GM19240 (cell line): Measurements from ENCODE around the gene GNAI2.
"Not testable (repeated sequence)": the region's sequence is repeated elsewhere in the genome, so short reads cannot be mapped to it uniquely, and the experiment has no call there.

ENCODE experiments used
- DNase-seq: peaks from one replicate; pipeline ENCODE4 v3.0.0; 2011; ENCODE audit warnings: low spot score; ENCODE audit not compliant: insufficient read length

Gene GNAI2

DNA sequence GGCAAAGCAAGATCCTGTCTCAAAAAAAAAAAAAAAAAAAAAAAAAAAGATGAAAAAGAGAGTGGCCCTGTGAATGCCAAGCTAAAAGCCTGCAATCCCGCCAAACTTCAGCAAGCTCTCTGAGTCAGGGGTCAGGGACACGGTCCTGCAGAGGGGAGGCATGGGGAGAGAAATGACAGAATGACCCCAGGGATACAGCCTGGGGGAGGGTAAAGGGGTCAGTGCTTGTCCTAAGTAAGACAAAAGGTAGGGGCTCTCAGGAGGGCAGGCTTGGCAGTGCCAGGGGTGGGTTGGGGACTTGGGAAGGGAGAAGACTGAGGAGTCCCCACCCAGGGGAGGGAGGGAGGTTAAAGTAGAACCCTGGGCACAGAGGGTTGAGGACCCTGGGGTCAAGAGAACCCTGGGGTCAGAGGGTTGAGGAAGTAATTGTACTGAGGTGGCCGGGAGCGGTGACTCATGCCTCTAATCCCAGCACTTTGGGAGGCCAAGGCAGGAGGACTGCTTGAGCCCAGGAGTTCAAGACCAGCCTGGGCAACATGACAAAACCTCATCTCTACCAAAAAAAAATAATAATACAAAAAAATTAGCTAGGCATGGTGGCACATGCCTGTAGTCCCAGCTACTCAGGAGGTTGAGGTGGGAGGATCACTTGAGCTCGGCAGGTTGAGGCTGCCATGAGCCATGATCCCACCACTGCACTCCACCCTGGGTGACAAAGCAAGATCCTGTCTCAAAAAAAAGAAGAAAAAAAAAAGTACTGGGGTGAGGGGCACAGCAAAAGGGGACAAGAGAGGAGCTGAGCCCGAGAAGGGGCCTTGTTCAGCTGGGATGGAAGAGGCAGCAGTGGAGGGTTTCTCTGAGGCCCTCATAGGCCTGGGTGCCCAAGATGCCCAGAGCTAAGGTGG, 27.7 kb downstream of the GNAI2 start:
- no peak for DNase-seq

DNA sequence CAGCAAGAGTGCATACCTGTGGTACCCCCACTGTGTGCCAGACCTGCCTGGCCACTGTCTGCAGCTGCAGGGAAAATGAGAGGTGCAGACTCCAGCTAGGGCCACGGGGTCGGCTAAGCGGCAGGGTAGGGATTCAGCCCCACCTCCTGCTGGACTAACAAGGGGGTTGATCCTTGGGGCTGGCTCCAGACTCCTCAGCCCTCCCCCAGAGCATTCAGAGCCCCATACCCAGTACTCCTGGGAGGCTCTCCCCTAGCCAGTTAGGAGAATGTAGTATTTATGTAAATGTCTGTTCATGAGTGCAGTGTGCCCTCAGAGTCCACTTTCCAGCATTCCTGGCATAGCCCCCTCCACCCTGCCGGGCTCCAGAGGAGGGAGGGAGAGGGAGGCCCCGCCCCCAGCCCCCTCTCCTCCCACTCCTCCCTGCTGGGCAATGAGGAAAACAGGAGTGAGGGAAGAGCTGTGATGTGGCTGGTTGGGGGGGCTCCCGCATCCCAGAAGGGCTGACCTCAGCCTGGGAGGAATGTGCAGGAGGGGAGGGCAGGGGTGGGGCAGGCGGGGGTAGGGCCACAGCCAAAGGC, 28.5 kb downstream of the GNAI2 start:
- DNase-seq, result no peak

DNA sequence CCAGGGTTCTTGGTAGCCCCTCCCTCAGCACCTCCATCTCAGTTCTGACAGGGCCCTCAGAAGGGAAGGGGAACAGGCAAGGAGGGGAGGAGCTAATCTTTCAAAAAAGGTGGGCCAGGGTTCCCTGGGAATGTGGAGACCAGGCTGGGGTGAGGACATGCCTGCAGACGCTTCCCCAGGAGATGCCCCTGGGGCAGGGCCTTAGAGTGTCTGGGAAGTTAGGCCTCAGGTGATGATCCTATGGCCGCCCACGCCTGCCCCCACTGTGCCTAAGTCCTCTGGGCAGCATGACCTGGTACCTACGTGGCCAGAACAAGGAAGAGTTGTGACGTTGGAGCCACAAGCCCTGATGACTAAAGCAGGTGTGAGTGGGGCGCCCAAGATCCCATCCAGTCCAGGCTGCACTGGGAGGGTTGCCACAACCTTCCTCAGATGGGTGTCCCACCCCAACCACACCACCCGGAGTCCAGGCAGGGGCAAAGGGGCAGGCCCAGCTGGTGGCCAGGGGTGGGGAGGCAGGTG, 29.0 kb downstream of the GNAI2 start:
- no peak for DNase-seq

DNA sequence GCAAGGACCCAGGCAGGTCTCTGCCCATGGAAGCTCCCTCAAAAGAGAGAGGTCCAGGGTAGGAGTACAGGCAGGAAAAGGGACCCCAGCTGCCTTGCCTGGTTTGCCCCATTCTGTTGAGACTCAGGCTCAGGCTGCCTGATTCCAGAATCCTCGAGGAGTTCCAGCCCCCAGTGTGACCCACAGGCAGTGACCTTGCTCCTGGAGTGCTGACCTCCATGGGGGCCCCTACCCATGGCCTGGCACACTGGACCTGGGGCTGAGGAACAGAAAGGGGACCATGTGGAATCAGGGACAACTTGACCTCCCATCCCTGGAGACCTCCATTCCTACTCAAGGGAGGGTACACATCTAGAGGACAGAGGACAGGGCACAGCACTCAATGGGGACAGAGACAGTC, 29.6 kb downstream of the GNAI2 start:
- DNase-seq, result no peak

DNA sequence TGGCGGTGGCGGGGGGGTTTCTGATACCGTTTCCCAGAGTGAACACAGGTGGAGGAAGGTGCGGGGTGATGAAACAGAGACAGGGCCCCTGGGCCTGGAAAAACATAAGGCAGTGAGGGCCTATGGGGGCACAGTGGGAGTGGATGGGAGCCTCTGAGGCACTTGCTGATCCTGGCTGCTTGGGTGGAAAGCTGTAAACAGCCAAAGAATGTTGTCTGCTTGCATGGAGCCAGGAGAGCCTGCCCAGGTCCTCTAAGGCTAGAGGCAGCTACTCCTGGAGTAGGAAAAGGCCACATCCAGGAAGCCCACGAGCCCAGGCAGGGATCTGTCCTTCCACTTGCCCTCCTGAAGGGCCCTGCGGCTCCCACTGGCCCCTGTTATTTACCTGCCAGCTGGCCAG, 30.0 kb downstream of the GNAI2 start:
- no peak for DNase-seq

DNA sequence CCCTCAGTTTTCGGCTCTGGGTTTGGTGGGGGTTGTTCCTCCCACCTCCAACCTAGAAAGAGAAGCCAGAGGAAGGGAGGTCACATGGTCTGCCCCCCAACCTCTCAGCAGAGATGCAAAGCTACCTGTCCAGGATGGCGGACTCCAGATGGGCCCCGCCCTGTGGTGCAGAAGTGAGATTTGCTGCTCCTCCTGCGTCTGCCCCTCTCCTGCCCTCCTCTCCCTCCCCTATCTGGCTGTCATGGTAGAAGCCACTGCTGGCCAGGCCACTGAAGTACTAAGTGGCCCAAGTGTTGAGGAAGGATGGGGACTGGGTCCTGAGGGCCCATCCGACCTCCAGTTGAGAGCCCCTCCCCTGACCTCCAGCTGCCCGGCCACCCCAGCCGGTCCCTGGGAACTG, 30.8 kb downstream of the GNAI2 start:
- no peak for DNase-seq

DNA sequence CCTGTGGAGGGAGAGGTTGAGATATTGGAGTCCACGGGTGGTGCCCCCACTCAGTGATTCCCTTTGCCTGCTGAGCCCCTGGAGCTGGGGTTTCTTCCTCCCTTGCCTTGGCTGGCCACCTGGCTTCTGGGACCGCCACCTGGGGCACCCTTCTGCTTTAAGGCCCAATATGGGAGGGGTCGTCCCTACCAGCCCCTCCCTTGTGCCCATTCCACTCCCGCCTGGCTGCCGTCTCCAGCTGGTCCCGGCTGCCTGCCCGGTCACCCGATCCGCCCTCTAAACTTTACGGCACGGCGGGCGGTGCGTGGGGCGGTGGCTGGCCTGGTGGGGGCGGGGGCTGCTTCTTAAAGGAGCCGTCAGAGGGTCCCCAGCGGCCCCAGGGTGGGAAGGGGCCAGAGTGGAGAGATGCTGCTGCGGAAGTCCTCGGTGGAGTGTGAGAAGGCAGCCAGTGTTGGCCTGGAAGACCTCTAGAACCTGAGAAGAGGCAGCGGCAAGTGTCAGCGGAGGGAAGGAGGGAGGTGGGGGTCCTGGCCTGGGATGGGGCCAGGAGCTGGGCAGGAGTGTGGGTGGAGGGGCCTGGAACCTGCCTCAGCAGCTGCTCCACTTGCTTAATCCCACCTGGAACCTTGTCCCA, 31.4 kb downstream of the GNAI2 start:
- no peak for DNase-seq

DNA sequence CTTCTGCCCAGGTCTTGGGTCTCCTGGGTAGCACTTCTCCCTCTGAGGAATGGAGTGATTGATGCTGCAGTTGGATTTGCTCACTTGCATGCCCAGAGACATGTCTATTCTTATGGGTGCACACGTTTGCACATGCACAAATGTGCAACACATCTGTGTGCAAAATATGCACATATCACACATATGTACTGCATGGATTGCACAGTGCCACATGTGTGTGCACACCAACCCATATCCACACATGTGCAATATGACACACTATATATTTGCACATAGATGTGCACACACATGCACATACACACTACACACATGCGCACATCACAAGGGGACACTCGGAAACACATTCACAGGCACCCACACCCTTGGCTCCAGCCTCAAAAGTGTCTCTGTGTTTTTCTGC, 32.3 kb downstream of the GNAI2 start:
- no peak for DNase-seq

DNA sequence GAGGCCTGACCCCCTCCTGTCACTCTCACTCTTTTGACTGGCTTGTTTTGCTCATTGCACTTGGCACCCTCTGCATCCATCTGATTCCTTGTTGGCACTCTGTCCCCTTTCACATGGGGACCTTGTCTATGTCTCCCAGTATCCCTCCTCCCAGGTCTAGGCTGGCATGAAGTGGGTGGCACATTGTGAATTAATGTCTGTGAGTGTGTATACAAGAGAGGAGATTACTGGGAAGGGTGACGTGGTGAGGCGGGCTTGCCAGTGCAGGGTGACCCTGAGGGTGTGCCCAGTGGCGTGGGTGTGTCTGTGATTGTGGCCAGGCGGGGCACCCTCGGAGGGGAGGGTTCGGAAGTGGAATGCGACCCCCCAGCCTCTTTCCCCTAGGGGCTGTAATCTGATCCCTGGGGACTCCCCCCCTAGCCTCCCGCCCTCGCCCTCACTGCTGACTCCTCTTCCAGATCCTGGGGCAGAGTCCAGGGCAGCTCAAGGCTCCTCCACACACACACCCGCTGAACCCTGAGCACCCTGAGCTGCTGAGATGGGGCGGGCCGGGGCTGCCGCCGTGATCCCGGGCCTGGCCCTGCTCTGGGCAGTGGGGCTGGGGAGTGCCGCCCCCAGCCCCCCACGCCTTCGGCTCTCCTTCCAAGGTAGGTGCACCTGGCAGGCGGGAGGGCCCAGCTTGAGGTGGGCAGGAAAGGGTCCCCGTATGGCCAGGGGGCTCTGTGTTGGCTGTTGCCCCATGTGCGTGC, 32.9 kb downstream of the GNAI2 start, which contains the start of gene SEMA3B:
SEMA3B (plus strand) TSS at position 445 of the 749 bp plus-strand sequence; CDS start at position 539, 94 bp downstream.
- no peak for DNase-seq

DNA sequence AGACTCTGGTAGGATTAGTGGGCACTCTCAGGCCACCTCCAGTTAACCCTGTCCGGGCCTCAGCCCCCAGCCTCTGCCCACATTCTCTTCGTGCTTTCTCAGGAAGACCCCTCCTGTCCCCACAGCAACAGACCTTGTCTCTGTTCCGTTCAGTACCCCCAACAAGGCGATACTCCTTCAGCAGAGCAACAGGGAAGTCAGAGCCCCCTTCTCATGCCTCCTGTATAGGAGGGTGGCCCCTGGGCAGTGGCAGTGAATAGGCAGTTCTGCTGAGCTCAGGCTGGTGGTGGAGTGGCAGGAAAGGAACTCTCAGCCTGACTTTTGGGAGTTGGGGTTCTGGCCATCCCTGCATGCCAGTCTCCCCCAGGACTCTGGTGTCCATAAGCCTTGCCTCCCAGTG, 33.5 kb downstream of the GNAI2 start:
- no peak for DNase-seq

DNA sequence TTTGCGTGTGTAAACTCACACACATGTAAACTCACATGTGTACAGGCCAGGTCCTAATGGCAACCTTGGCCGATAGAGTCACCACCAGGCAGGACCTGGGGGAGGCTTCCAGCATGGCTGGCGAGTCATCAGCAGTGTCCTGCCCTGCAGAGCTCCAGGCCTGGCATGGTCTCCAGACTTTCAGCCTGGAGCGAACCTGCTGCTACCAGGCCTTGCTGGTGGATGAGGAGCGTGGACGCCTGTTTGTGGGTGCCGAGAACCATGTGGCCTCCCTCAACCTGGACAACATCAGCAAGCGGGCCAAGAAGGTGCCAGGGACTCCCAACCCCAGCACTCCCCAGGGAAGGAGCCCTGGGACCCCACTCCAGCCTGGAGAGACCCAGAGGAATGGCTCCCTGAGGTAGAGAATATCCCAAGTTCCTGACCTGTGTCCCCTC, 34.0 kb downstream of the GNAI2 start:
- no peak for DNase-seq

DNA sequence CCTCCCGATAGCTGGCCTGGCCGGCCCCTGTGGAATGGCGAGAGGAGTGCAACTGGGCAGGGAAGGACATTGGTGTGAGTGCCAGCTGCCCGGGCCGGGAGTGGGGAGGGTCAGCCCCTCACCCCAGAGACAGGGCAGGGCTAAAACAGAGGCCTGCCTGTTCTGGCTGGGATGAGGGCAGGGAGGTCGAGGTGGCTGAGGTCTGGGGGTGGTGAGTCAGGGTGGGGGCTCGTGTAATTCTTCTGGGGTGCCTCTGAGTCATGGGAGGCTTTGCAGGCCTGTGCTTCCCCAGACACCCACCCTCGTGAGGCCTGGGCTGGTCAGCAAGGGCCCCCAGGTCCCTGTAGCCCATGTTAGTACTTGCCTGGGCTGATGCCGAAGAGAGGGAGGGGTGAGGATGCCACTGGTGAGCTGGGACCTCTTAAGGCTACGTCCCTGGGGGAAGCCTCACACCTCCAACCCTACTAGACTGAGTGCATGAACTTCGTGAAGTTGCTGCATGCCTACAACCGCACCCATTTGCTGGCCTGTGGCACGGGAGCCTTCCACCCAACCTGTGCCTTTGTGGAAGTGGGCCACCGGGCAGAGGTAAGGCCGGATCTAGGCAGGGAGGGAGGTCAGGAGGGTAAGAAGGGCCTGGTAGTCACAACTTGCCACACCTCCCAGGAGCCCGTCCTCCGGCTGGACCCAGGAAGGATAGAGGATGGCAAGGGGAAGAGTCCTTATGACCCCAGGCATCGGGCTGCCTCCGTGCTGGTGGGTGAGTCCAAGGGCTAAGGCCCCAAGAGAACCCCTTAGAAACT, 34.6 kb downstream of the GNAI2 start:
- DNase-seq, result no peak

DNA sequence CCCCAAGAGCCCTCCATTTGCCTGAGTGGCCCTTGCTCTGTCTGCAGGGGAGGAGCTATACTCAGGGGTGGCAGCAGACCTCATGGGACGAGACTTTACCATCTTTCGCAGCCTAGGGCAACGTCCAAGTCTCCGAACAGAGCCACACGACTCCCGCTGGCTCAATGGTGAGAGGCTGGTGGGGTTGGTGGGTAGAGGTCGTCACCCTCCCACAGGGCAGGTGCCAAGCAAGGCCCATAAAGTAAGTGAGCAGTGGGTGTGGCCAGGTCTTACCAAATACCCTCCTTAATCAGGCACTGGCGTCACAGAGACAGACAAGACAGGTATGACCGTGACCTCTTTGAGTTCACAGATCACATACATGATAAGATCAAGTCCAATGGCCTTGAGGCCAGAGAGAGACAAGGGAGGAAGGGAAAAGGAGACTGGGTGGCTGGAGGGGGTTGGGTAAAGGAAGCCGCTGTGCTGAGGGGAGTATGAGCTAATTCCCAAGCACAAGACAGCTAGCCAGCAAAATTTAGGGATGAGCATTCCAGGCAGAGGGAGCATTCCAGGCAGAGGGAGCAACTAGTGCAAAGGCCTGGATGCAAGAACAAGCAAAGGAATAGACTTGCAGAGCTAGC, 35.4 kb downstream of the GNAI2 start:
- no peak for DNase-seq

DNA sequence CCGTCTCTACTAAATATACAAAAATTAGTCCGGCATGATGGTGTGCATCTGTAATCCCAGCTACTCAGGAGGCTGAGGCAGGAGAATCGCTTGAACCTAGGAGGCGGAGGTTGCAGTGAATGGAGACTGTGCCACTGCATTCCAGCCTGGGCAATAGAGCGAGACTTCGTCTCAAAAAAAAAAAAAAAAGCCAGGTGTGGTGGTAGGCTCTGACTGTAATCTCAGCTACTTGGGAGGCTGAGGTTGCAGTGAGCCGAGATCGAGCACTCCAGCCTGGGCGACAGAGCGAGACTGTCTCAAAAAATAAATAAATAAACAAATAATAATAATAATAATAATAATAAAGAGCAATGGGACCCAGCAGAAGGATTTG, 36.5 kb downstream of the GNAI2 start:
- DNase-seq, result not testable (repeated sequence)

DNA sequence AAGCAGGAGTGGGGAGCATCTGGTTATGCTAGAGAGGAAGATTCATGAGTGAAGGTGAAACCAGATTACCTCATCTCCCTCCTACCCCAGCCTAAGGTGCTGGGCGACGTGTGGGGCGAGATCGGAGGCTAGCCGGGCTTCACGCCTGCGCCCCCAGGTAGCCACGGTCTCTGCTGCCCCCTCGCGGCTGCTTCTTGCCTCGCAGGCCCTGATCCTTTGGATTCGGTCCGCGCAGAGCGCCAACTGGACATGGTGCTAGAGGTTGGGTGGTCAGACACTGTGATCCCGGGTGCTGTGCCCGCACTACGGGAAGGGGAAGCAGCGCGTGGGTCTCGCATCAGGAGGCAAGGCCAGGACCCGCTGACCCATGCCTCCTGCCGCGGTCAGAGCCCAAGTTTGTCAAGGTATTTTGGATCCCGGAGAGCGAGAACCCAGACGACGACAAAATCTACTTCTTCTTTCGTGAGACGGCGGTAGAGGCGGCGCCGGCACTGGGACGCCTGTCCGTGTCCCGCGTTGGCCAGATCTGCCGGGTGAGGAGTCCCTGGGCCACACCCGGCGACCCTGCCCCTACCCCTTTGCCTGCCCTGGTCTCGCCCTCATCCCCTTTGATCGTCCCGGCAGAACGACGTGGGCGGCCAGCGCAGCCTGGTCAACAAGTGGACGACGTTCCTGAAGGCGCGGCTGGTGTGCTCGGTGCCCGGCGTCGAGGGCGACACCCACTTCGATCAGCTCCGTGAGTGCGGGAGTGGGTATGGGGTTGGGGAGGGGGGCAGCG, 37.1 kb downstream of the GNAI2 start:
- peak; percentile 100 for DNase-seq

DNA sequence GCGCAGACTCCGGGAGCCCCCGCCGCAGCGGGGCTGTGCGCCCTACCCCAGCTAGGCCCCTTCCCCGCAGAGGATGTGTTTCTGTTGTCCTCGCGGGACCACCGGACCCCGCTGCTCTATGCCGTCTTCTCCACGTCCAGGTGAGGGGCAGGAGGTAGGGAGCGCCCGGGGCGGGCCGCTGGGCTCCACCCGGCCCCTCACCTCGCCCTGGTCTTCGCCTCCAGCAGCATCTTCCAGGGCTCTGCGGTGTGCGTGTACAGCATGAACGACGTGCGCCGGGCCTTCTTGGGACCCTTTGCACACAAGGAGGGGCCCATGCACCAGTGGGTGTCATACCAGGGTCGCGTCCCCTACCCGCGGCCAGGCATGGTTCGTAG, 37.7 kb downstream of the GNAI2 start:
- no peak for DNase-seq

DNA sequence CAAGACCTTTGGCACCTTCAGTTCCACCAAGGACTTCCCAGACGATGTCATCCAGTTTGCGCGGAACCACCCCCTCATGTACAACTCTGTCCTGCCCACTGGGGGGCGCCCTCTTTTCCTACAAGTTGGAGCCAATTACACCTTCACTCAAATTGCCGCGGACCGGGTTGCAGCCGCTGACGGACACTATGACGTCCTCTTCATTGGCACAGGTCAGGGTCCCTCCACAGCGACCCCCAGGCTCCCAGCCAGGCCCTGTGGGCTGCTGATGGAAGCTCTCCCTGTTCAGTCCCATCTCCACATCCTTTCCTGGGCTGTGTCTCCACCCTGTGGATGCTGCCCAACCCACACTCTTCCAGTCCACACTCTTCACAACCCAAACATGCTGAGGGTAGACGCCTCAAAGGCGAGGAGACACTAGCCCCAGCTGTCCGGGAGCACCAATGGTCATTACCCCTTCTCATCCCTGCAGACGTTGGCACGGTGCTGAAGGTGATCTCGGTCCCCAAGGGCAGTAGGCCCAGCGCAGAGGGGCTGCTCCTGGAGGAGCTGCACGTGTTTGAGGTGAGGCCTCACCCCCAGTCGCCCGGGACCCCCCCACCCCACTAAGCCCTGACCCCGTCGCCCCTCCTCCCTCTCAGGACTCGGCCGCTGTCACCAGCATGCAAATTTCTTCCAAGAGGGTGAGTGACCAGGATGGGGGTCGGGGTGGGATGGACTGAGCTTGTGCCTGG, 38.5 kb downstream of the GNAI2 start:
- peak; percentile 61 for DNase-seq

DNA sequence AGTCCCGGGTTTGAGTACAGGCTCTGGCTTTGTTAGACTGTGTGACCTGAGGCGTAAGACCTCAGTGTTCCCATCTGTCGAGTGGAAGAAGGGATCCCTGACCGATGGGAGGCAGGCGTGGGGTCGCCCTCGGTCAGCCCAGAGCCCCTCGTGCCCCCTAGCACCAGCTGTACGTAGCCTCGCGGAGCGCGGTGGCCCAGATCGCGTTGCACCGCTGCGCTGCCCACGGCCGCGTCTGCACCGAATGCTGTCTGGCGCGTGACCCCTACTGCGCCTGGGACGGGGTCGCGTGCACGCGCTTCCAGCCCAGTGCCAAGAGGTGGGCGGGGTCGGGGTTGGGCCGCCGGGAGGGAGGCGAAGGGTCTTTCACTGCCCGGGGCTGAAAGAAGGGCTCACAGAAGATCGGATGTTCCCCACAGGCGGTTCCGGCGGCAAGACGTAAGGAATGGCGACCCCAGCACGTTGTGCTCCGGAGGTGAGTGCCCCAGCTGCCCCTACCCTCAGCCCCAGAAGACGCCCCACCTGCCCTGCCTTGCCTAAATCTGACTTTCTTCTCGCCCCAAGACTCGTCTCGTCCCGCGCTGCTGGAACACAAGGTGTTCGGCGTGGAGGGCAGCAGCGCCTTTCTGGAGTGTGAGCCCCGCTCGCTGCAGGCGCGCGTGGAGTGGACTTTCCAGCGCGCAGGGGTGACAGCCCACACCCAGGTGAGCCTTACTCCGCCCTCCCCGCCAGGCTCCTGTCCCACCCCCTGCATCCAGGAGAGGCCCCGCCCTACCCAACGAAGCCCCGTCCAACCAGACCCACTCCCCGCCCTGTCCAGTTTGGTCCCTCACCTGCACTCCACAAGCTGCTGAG, 39.4 kb downstream of the GNAI2 start:
- DNase-seq, result no peak
